Measurements from ENCODE around the gene TNS3. TPM values are rescaled to one million over a fixed set of nuclear protein-coding genes. Genes with fewer than 3 reads are reported as not detected.

Gene TNS3
- total RNA-seq, 1 donor from 2014 or later, result 168 TPM

GRCh38 chr7:47572939-47573757 is 8.8 kb downstream of the TNS3 start:
- Histone ChIP-seq H3K9me3 (no peaks in the 10 kb centered on the region), H3K4me1 (peaks cover 99% of the 10 kb centered on the region), H3K27me3 (no peaks in the 10 kb centered on the region), H3K4me3 (no peak overlapping the region), H3K36me3 (no peaks in the 10 kb centered on the region), H3K27ac (peak overlapping the region; percentile 86)
- DNase-seq, result no peak
- no peak for ATAC-seq
- intact Hi-C loops (cut with DNase I), result no loop called here
- TF ChIP-seq CTCF (IDR thresholded peaks at IDR 0.05), result no peak

- no peaks in the 10 kb centered on the region for H3K27me3 ChIP-seq
- ATAC-seq, result no peak
- TF ChIP-seq CTCF (IDR thresholded peaks at IDR 0.05), result no peak
- intact Hi-C loops (cut with DNase I), result no loop called here
- peaks cover 92% of the 10 kb centered on the region for H3K4me1 ChIP-seq
- H3K36me3 ChIP-seq, result no peaks in the 10 kb centered on the region
- H3K9me3 ChIP-seq, result no peaks in the 10 kb centered on the region
- peak overlapping the region; percentile 0 for H3K4me3 ChIP-seq
- DNase-seq, result no peak
- H3K27ac ChIP-seq, result peak overlapping the region; percentile 86
Measured at GRCh38 chr7:47572094-47572445, 9.8 kb downstream of the TNS3 start.

- no peak for TF ChIP-seq CTCF (IDR thresholded peaks at IDR 0.05)
- no peaks in the 10 kb centered on the region for H3K9me3 ChIP-seq
Measured at GRCh38 chr7:47571331-47572093, 10.4 kb downstream of the TNS3 start.

GRCh38 chr7:47570649-47571050 is 11.3 kb downstream of the TNS3 start:
- no peaks in the 10 kb centered on the region for H3K9me3 ChIP-seq
- intact Hi-C loops (cut with DNase I), result no loop called here
- ATAC-seq, result peak; percentile 57
- H3K36me3 ChIP-seq, result no peaks in the 10 kb centered on the region
- peak overlapping the region; percentile 0 for H3K4me3 ChIP-seq
- no peaks in the 10 kb centered on the region for H3K27me3 ChIP-seq
- peaks cover 77% of the 10 kb centered on the region for H3K4me1 ChIP-seq
- peak overlapping the region; percentile 86 for H3K27ac ChIP-seq
- no peak for DNase-seq
- no peak for TF ChIP-seq CTCF (IDR thresholded peaks at IDR 0.05)

More at GRCh38 chr7:47571331-47572093, 10.4 kb downstream of the TNS3 start:
- H3K27ac ChIP-seq, result peak overlapping the region; percentile 86
- H3K4me3 ChIP-seq, result peak overlapping the region; percentile 0
- ATAC-seq, result peak; percentile 68
- peaks cover 86% of the 10 kb centered on the region for H3K4me1 ChIP-seq
- intact Hi-C loops (cut with DNase I), result no loop called here
- DNase-seq, result peak; percentile 89
- H3K36me3 ChIP-seq, result no peaks in the 10 kb centered on the region
- no peaks in the 10 kb centered on the region for H3K27me3 ChIP-seq

- intact Hi-C loops (cut with DNase I), result no loop called here
Measured at GRCh38 chr7:47568547-47568946, 13.4 kb downstream of the TNS3 start.

More at GRCh38 chr7:47568547-47568946, 13.4 kb downstream of the TNS3 start:
- DNase-seq, result no peak
- no peak for TF ChIP-seq CTCF (IDR thresholded peaks at IDR 0.05)
- H3K4me3 ChIP-seq, result no peak overlapping the region
- H3K9me3 ChIP-seq, result no peaks in the 10 kb centered on the region
- H3K27ac ChIP-seq, result peak overlapping the region; percentile 30
- H3K4me1 ChIP-seq, result peaks cover 56% of the 10 kb centered on the region
- H3K36me3 ChIP-seq, result peaks cover 2% of the 10 kb centered on the region
- ATAC-seq, result peak; percentile 25
- no peaks in the 10 kb centered on the region for H3K27me3 ChIP-seq
